Fibroblast of lung (primary cell): Measurements from ENCODE around the gene KRT7.

Experiments used
- CTCF ChIP-seq, 2 donors: IDR thresholded peaks in 1 of 2; conservative IDR thresholded peaks in 1 of 2; 1 replicate in 1 of 2; 2 replicates in 1 of 2; pipeline ENCODE4 v1.5.1; 2011 to 2012; ENCODE audit warnings: low read length in 2 of 2, control low read depth in 1 of 2, inconsistent platforms in 1 of 2, low read depth in 1 of 2, mild to moderate bottlenecking in 1 of 2
- EZH2 ChIP-seq: IDR thresholded peaks from 2 replicates; pipeline ENCODE4 v1.5.1; 2012; ENCODE audit warnings: low read length, control low read depth, mild to moderate bottlenecking; ENCODE audit errors: missing control alignments

GRCh38 chr12:52261208-52261484 is 28.1 kb downstream of the KRT7 start:
- no peak for TF ChIP-seq CTCF (conservative IDR thresholded peaks at IDR 0.05 in 1 of 2, IDR thresholded peaks at IDR 0.05 in 1 of 2; ENCODE audit: low read depth in 1 of 2, low read length in 2 of 2)
- no peak for TF ChIP-seq EZH2
